Measurements from ENCODE around the gene HDGFL2. TPM values are rescaled to one million over a fixed set of nuclear protein-coding genes. Genes with fewer than 3 reads are reported as not detected.

HDGFL2 gene
- total RNA-seq, 1 donor from 2014 or later, result 79.8 TPM

GRCh38 chr19:4497770-4498389, 25.8 kb downstream of the HDGFL2 start:
- Mint-ChIP-seq H3K4me1 (ENCODE audit: low read depth, unreplicated experiment) (no peaks in the 10 kb centered on the region), H3K27ac (ENCODE audit: unreplicated experiment) (no peak overlapping the region), H3K4me3 (ENCODE audit: unreplicated experiment) (no peak overlapping the region), H3K27me3 (ENCODE audit: low read depth, unreplicated experiment) (no peaks in the 10 kb centered on the region), H3K9me3 (ENCODE audit: unreplicated experiment) (no peaks in the 10 kb centered on the region), H3K36me3 (ENCODE audit: low read depth, unreplicated experiment) (peaks cover 5% of the 10 kb centered on the region)
- peaks cover 4% of the 10 kb centered on the region for H3K36me3 ChIP-seq (ENCODE audit: insufficient read depth, low read length)
- H3K4me1 ChIP-seq (ENCODE audit: insufficient read depth, low read length), result peaks cover 6% of the 10 kb centered on the region
- no peaks in the 10 kb centered on the region for H3K27me3 ChIP-seq (ENCODE audit: insufficient read depth, low read length)
- no peak overlapping the region for H2AFZ ChIP-seq (ENCODE audit: low read depth, low read length)
- H3K79me2 ChIP-seq (ENCODE audit: insufficient read depth, low read length), result no peaks in the 10 kb centered on the region
- DNase-seq (ENCODE audit: low read depth), result no peak
- no peak for TF ChIP-seq EZH2 (IDR thresholded peaks at IDR 0.05; ENCODE audit: insufficient read depth, low read length)
- no peak for TF ChIP-seq CTCF (IDR thresholded peaks at IDR 0.05; ENCODE audit: insufficient read depth, low read depth, low read length)
- H4K20me1 ChIP-seq (ENCODE audit: insufficient read depth, low read length), result peaks cover 4% of the 10 kb centered on the region
- FAIRE-seq, result no peak
- H3K9me3 ChIP-seq (ENCODE audit: insufficient read depth, low read depth, low read length), result no peaks in the 10 kb centered on the region
- H3K9ac ChIP-seq (ENCODE audit: low read length), result no peak overlapping the region
- no peak overlapping the region for H3K4me3 ChIP-seq (ENCODE audit: insufficient read depth, low read depth, low read length)
- H3K4me2 ChIP-seq (ENCODE audit: low read length), result no peak overlapping the region
- H3K27ac ChIP-seq (ENCODE audit: low read depth, low read length), result no peak overlapping the region

GRCh38 chr19:4498694-4499093, 26.6 kb downstream of the HDGFL2 start:
- FAIRE-seq, result no peak
- Histone ChIP-seq H3K4me1 (ENCODE audit: insufficient read depth, low read length) (peaks cover 6% of the 10 kb centered on the region), H3K27ac (ENCODE audit: low read depth, low read length) (no peak overlapping the region), H2AFZ (ENCODE audit: low read depth, low read length) (no peak overlapping the region), H3K36me3 (ENCODE audit: insufficient read depth, low read length) (peaks cover 4% of the 10 kb centered on the region), H3K9ac (ENCODE audit: low read length) (no peak overlapping the region), H3K4me3 (ENCODE audit: insufficient read depth, low read depth, low read length) (no peak overlapping the region), H3K4me2 (ENCODE audit: low read length) (no peak overlapping the region), H4K20me1 (ENCODE audit: insufficient read depth, low read length) (no peaks in the 10 kb centered on the region), H3K27me3 (ENCODE audit: insufficient read depth, low read length) (no peaks in the 10 kb centered on the region), H3K79me2 (ENCODE audit: insufficient read depth, low read length) (no peaks in the 10 kb centered on the region), H3K9me3 (ENCODE audit: insufficient read depth, low read depth, low read length) (no peaks in the 10 kb centered on the region)
- Mint-ChIP-seq H3K4me3 (ENCODE audit: unreplicated experiment) (no peak overlapping the region), H3K36me3 (ENCODE audit: low read depth, unreplicated experiment) (peaks cover 5% of the 10 kb centered on the region), H3K9me3 (ENCODE audit: unreplicated experiment) (no peaks in the 10 kb centered on the region), H3K4me1 (ENCODE audit: low read depth, unreplicated experiment) (no peaks in the 10 kb centered on the region), H3K27ac (ENCODE audit: unreplicated experiment) (no peak overlapping the region), H3K27me3 (ENCODE audit: low read depth, unreplicated experiment) (no peaks in the 10 kb centered on the region)
- TF ChIP-seq CTCF (IDR thresholded peaks at IDR 0.05; ENCODE audit: insufficient read depth, low read depth, low read length) (no peak), EZH2 (IDR thresholded peaks at IDR 0.05; ENCODE audit: insufficient read depth, low read length) (no peak)
- DNase-seq (ENCODE audit: low read depth), result no peak

GRCh38 chr19:4499318-4499717, 27.2 kb downstream of the HDGFL2 start:
- H3K9me3 ChIP-seq (ENCODE audit: insufficient read depth, low read depth, low read length), result no peaks in the 10 kb centered on the region
- Mint-ChIP-seq H3K27ac (ENCODE audit: unreplicated experiment) (no peak overlapping the region), H3K36me3 (ENCODE audit: low read depth, unreplicated experiment) (peaks cover 5% of the 10 kb centered on the region), H3K27me3 (ENCODE audit: low read depth, unreplicated experiment) (no peaks in the 10 kb centered on the region), H3K9me3 (ENCODE audit: unreplicated experiment) (no peaks in the 10 kb centered on the region), H3K4me1 (ENCODE audit: low read depth, unreplicated experiment) (no peaks in the 10 kb centered on the region), H3K4me3 (ENCODE audit: unreplicated experiment) (no peak overlapping the region)
- no peak for FAIRE-seq
- H3K36me3 ChIP-seq (ENCODE audit: insufficient read depth, low read length), result peaks cover 4% of the 10 kb centered on the region
- H3K4me1 ChIP-seq (ENCODE audit: insufficient read depth, low read length), result peaks cover 6% of the 10 kb centered on the region
- no peak for DNase-seq (ENCODE audit: low read depth)
- no peak for TF ChIP-seq EZH2 (IDR thresholded peaks at IDR 0.05; ENCODE audit: insufficient read depth, low read length)
- no peak for TF ChIP-seq CTCF (IDR thresholded peaks at IDR 0.05; ENCODE audit: insufficient read depth, low read depth, low read length)
- no peak overlapping the region for H3K9ac ChIP-seq (ENCODE audit: low read length)
- H3K4me3 ChIP-seq (ENCODE audit: insufficient read depth, low read depth, low read length), result no peak overlapping the region
- H3K4me2 ChIP-seq (ENCODE audit: low read length), result no peak overlapping the region
- H3K27me3 ChIP-seq (ENCODE audit: insufficient read depth, low read length), result no peaks in the 10 kb centered on the region
- H4K20me1 ChIP-seq (ENCODE audit: insufficient read depth, low read length), result no peaks in the 10 kb centered on the region
- no peak overlapping the region for H3K27ac ChIP-seq (ENCODE audit: low read depth, low read length)
- H3K79me2 ChIP-seq (ENCODE audit: insufficient read depth, low read length), result no peaks in the 10 kb centered on the region
- no peak overlapping the region for H2AFZ ChIP-seq (ENCODE audit: low read depth, low read length)
